GM23248 (cell line): ENCODE measurements around the gene CALD1.

Source experiments
- EZH2 ChIP-seq: fragments of 200-600 bp; sonication (generic); IDR thresholded peaks from 2 replicates; pipeline ENCODE4 v1.6.1; 2018; ENCODE audit warnings: antibody characterized with exemption, mild to moderate bottlenecking; ENCODE audit not compliant: insufficient read depth, poor library complexity, severe bottlenecking
- EZH2phosphoT487 ChIP-seq: fragments of 200-600 bp; sonication (generic); IDR thresholded peaks from 2 replicates; pipeline ENCODE4 v1.6.1; 2018; ENCODE audit warnings: antibody characterized with exemption, moderate library complexity, mild to moderate bottlenecking, low read depth; ENCODE audit not compliant: insufficient read depth

GRCh38 chr7:134814730-134815364, 35.4 kb downstream of the CALD1 start:
- TF ChIP-seq EZH2 (no peak), EZH2phosphoT487 (no peak)
